H1 (cell line): Measurements from ENCODE around the gene NKX2-4. TPM values are rescaled to one million over a fixed set of nuclear protein-coding genes. Genes with fewer than 3 reads are reported as not detected.

Experiments
- BRCA1 ChIP-seq: IDR thresholded peaks from 2 replicates; pipeline ENCODE4 v1.6.1; 2012; ENCODE audit warnings: low read depth, low read length, improper control_type of control experiment
- CBX5 ChIP-seq: fragments of 300-800, 300-1000 bp; sonication (generic); IDR thresholded peaks from 2 replicates; pipeline ENCODE4 v1.7.1; 2016; ENCODE audit warnings: antibody characterized with exemption, low read length, low read depth
- CHD1 ChIP-seq: IDR thresholded peaks from 2 replicates; pipeline ENCODE4 v1.6.1; 2012; ENCODE audit warnings: low read depth, low read length, improper control_type of control experiment
- EZH2 ChIP-seq: fragments of 200-600 bp; sonication (generic); IDR thresholded peaks from 2 replicates; pipeline ENCODE4 v1.7.1; 2012; ENCODE audit warnings: low read depth, mild to moderate bottlenecking, moderate library complexity, low read length, inconsistent platforms; ENCODE audit not compliant: severe bottlenecking
- FOSL1 ChIP-seq: IDR thresholded peaks from 2 replicates; pipeline ENCODE4 v1.6.1; 2011; ENCODE audit warnings: mild to moderate bottlenecking, low read depth, low read length, moderate library complexity; ENCODE audit not compliant: insufficient read depth
- HDAC2 ChIP-seq, 2 experiments: fragments of 300-600 bp in 1 of 2; sonication (generic) in 1 of 2; IDR thresholded peaks; 2 replicates each; pipeline ENCODE4 v1.6.1; 2011 to 2012; ENCODE audit warnings: low read depth in 2 of 2, low read length in 2 of 2, mild to moderate bottlenecking in 2 of 2, moderate library complexity in 2 of 2, borderline replicate concordance in 1 of 2, inconsistent platforms in 1 of 2
- JUND ChIP-seq: IDR thresholded peaks from 2 replicates; pipeline ENCODE4 v1.6.1; 2011; ENCODE audit warnings: mild to moderate bottlenecking, improper control_type of control experiment, low read length
- NANOG ChIP-seq: IDR thresholded peaks from 2 replicates; pipeline ENCODE4 v1.6.1; 2011; ENCODE audit warnings: low read length, low read depth, mild to moderate bottlenecking, inconsistent platforms; ENCODE audit not compliant: insufficient read depth, poor library complexity, severe bottlenecking
- POLR2A ChIP-seq, 2 experiments: IDR thresholded peaks; 1 replicate in 1 of 2; 2 replicates in 1 of 2; pipeline ENCODE4 v1.6.1; 2011; ENCODE audit warnings: low read depth in 2 of 2, low read length in 2 of 2, mild to moderate bottlenecking in 2 of 2; ENCODE audit errors: control extremely low read depth in 1 of 2
- POLR2AphosphoS5 ChIP-seq: IDR thresholded peaks from 2 replicates; pipeline ENCODE4 v1.6.1; 2011; ENCODE audit warnings: low read depth, low read length
- SP1 ChIP-seq: IDR thresholded peaks from 2 replicates; pipeline ENCODE4 v1.6.1; 2011; ENCODE audit warnings: low read depth, low read length
- SRF ChIP-seq: IDR thresholded peaks from 2 replicates; pipeline ENCODE4 v1.6.1; 2011; ENCODE audit warnings: mild to moderate bottlenecking, low read depth, low read length, moderate library complexity
- SUZ12 ChIP-seq: fragments of 200-600 bp; sonication (generic); IDR thresholded peaks from 2 replicates; pipeline ENCODE4 v1.6.1; 2012; ENCODE audit warnings: mild to moderate bottlenecking, inconsistent platforms, low read length, moderate library complexity, mixed read lengths
- polyA plus RNA-seq, 7 experiments: library from polyadenylated mRNA; depleted of rRNA in 3 of 7; stranded (reverse) in 5 of 7; unstranded in 2 of 7; fragments of >200 nt in 5 of 7; fragments of 200-250 nt in 2 of 7; gene quantifications; 1 replicate in 5 of 7; 2 replicates in 1 of 7; 4 replicates in 1 of 7; pipeline versions ENCODE4 v1.2.1 to v1.2.3, GENCODE V29; 2011 to 2013; ENCODE audit warnings: missing spikeins in 2 of 7, mixed read lengths in 2 of 7
- total RNA-seq: library from RNA; stranded (reverse); fragmentation: NEBNext Ultra II Directional; extraction: Animal tissue kit (Norgen Biotek cat#: 25700); gene quantifications from 2 replicates; pipeline ENCODE4 v1.2.1, GENCODE V29; 2021
- TF ChIP-seq, protein P1 (sequence below): IDR thresholded peaks from 2 replicates; pipeline ENCODE4 v1.6.1; 2012; ENCODE audit warnings: low read length, inconsistent platforms

The NKX2-4 gene
- total and polyA plus RNA-seq, 2 of the 8 experiments (the other 6 are each of a cell fraction or from before 2014, with no cell fraction given), result 0.12 to 0.37 TPM

DNA sequence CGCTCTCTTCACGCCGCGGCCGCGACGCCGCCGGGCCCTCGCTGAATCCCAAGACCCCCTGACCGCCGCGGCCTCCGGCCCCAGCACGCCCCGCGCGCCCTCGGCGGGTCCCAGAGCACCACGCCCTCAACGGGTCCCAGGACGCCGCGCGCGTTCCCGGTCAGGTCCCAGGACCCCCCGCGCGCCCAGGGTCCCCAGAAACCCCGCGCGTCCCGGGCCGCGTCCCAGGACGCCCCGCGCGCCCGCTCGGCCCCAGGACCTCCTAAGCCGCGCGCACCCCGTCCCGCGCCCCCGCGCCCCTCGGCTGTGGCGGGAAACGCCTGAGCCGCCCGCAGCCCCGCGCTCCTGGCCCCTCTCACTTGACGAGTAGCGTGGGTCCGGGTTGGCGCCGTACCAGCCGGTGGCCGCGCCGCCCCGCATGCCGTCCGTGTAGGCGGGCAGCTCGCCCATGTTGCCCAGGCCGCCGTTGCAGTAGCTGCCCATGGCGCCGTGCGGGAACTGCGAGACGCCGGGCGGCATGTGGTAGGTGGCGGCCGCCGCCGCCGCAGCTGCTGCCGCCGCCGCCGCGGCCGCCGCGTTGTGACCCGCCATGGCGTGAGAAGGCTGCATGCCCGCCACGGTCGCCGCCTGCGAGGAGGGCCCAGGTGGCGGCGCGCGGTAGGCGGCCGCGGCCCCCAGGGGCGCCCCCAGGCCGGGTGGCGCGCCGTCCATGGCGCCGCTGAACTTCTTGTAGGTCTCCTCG, 556 bp downstream of the NKX2-4 start (continued):
- TF ChIP-seq CHD1 (no peak), FOSL1 (no peak), CBX5 (no peak), SP1 (no peak), SUZ12 (peak; percentile 47; the same call in 1 of the 2 replicates), EZH2 (peak; percentile 7), NANOG (no peak), HDAC2 (IDR thresholded peaks at IDR 0.05; ENCODE audit: borderline replicate concordance in 1 of 2, low read depth in 2 of 2, low read length in 2 of 2) (no peak), JUND (no peak), POLR2AphosphoS5 (no peak), POLR2A (IDR thresholded peaks at IDR 0.05; ENCODE audit: control extremely low read depth in 1 of 2, low read depth in 2 of 2, low read length in 2 of 2) (no peak), BRCA1 (no peak), SRF (no peak)
- TF ChIP-seq, protein P1, sequence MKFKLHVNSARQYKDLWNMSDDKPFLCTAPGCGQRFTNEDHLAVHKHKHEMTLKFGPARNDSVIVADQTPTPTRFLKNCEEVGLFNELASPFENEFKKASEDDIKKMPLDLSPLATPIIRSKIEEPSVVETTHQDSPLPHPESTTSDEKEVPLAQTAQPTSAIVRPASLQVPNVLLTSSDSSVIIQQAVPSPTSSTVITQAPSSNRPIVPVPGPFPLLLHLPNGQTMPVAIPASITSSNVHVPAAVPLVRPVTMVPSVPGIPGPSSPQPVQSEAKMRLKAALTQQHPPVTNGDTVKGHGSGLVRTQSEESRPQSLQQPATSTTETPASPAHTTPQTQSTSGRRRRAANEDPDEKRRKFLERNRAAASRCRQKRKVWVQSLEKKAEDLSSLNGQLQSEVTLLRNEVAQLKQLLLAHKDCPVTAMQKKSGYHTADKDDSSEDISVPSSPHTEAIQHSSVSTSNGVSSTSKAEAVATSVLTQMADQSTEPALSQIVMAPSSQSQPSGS, result no peak
